Colonic mucosa (tissue), 4 donors: ENCODE measurements around the gene MEI1. TPM values are rescaled to one million over a fixed set of nuclear protein-coding genes. Genes with fewer than 3 reads are reported as not detected.

ENCODE experiments used
- DNase-seq: peaks from one replicate; pipeline ENCODE4 v3.0.0-alpha.2; 2020
- H3K27ac ChIP-seq: fragments of 200-600 bp; one replicate; pipeline ENCODE4 v1.8.0; 2021
- H3K27me3 ChIP-seq: fragments of 200-600 bp; one replicate; pipeline ENCODE4 v1.8.0; 2021
- H3K36me3 ChIP-seq: fragments of 200-600 bp; one replicate; pipeline ENCODE4 v1.8.0; 2021
- H3K4me1 ChIP-seq: fragments of 200-600 bp; one replicate; pipeline ENCODE4 v1.8.0; 2021; ENCODE audit warnings: mild to moderate bottlenecking
- H3K4me3 ChIP-seq: fragments of 200-600 bp; one replicate; pipeline ENCODE4 v1.8.0; 2021
- H3K9ac ChIP-seq, 2 donors: one replicate each; pipeline ENCODE4 v1.7.0; 2013; ENCODE audit warnings: control low read depth in 2 of 2, low read depth in 2 of 2, low read length in 2 of 2
- H3K9me3 ChIP-seq: fragments of 200-600 bp; one replicate; pipeline ENCODE4 v1.8.0; 2021
- CTCF ChIP-seq: fragments of 200-600 bp; IDR thresholded peaks from one replicate; pipeline ENCODE4 v1.8.0; 2022; ENCODE audit warnings: antibody characterized with exemption, mild to moderate bottlenecking
- intact Hi-C: fragments of 100-400 bp; cut with DNase I; formaldehyde crosslinking; loops from one replicate; pipeline ENCODE4 v1.14.1; 2022
- total RNA-seq, 2 donors: library from RNA; stranded (reverse); fragmentation: NEBNext Ultra II Directional in 1 of 2; extraction: Animal tissue kit (Norgen Biotek cat#: 25700) in 1 of 2; gene quantifications; one replicate each; pipeline ENCODE4 v1.2.1, GENCODE V29; 2021
- donor health status: healthy.
- donor health status: DM: no; HTN: no; CAD: no.
- donor health status: DM: no; HTN: no; CAD: no.

The MEI1 gene
- total RNA-seq, 2 donors from 2014 or later, result 1.8 to 1.9 TPM

DNA sequence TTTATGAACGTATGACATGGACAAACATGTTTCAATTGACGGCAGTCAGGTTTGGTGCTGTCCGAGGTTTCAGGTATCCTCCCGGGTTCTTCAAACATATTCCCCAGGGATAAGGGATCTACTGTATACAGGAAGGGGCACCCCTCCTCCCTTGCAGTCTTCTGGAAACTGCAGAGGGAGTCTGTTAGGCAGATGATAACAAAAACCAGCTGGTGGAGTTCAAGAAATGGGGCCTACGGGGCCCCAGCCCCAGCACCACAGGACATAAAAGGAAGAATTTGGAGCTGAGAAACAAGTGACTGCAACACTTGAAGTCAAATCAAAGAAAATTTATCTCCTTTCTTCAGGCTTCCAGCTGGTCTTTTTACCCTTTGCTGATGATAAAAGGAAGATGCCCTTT lies 42.7 kb upstream of the MEI1 start:
- H3K27ac ChIP-seq, result no peak overlapping the region
- H3K9ac ChIP-seq, result no peak overlapping the region
- intact Hi-C loops, result no loop called here
- no peaks in the 10 kb centered on the region for H3K4me1 ChIP-seq
- no peaks in the 10 kb centered on the region for H3K27me3 ChIP-seq
- no peak overlapping the region for H3K4me3 ChIP-seq
- peaks cover 53% of the 10 kb centered on the region for H3K36me3 ChIP-seq
- no peak for TF ChIP-seq CTCF
- no peak for DNase-seq
- H3K9me3 ChIP-seq, result no peaks in the 10 kb centered on the region

GRCh38 chr22:41657709-41658108 lies 41.6 kb upstream of the MEI1 start:
- intact Hi-C loops, result no loop called here
- no peak overlapping the region for H3K9ac ChIP-seq
- no peak overlapping the region for H3K4me3 ChIP-seq
- no peaks in the 10 kb centered on the region for H3K27me3 ChIP-seq
- no peaks in the 10 kb centered on the region for H3K9me3 ChIP-seq
- H3K4me1 ChIP-seq, result no peaks in the 10 kb centered on the region
- peaks cover 54% of the 10 kb centered on the region for H3K36me3 ChIP-seq
- no peak for DNase-seq
- no peak for TF ChIP-seq CTCF
- no peak overlapping the region for H3K27ac ChIP-seq

DNA sequence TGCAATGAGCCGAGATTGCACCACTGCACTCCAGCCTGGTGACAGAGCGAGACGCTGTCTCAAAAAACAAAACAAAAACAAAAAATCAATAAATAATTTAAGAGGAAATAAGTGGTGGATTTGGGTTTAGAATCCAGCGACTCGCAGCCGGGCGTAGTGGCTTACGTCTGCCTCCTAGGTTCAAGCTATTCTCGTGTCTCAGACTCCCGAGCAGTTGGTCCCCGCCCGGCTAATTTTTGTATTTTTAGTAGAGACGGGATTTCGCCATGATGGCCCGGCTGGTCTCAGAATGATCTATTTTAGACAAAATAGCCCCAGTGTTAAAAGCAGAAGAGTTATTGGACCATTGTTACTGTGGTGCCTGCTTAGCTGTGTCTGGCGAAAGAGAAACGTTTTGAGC lies 40.4 kb upstream of the MEI1 start:
- H3K27me3 ChIP-seq, result no peaks in the 10 kb centered on the region
- no peak overlapping the region for H3K4me3 ChIP-seq
- no peaks in the 10 kb centered on the region for H3K9me3 ChIP-seq
- no peak overlapping the region for H3K9ac ChIP-seq
- DNase-seq, result no peak
- H3K36me3 ChIP-seq, result peaks cover 54% of the 10 kb centered on the region
- H3K27ac ChIP-seq, result no peak overlapping the region
- no peaks in the 10 kb centered on the region for H3K4me1 ChIP-seq
- intact Hi-C loops, result no loop called here
- no peak for TF ChIP-seq CTCF

GRCh38 chr22:41659941-41660340 lies 39.4 kb upstream of the MEI1 start:
- Histone ChIP-seq H3K27me3 (no peaks in the 10 kb centered on the region), H3K9ac (no peak overlapping the region), H3K36me3 (peaks cover 48% of the 10 kb centered on the region), H3K9me3 (no peaks in the 10 kb centered on the region), H3K4me1 (no peaks in the 10 kb centered on the region), H3K27ac (no peak overlapping the region), H3K4me3 (no peak overlapping the region)
- intact Hi-C loops, result no loop called here
- TF ChIP-seq CTCF, result no peak
- DNase-seq, result no peak

DNA sequence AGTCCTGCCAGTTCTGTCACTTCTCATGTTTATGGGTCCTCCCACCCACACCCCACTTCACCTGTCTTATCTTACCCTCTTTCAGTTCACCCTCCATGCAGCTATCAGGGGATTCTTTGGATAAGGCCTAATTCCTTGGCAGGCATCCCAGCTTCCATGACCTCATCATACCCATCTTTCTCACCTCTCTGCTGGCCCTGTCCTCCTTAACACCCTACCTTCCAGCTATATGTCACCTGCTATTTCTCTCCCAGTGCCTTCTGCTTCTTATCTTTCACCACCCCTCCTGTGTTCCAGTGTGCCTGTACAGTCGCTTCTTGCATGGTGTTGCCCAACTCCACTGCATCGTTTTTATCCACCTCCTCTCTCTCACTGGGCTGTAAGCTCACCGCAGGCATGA lies 38.9 kb upstream of the MEI1 start:
- Histone ChIP-seq H3K4me1 (no peaks in the 10 kb centered on the region), H3K27ac (no peak overlapping the region), H3K9me3 (no peaks in the 10 kb centered on the region), H3K36me3 (peaks cover 46% of the 10 kb centered on the region), H3K27me3 (no peaks in the 10 kb centered on the region), H3K9ac (no peak overlapping the region), H3K4me3 (no peak overlapping the region)
- no peak for TF ChIP-seq CTCF
- no peak for DNase-seq
- intact Hi-C loops, result no loop called here

DNA sequence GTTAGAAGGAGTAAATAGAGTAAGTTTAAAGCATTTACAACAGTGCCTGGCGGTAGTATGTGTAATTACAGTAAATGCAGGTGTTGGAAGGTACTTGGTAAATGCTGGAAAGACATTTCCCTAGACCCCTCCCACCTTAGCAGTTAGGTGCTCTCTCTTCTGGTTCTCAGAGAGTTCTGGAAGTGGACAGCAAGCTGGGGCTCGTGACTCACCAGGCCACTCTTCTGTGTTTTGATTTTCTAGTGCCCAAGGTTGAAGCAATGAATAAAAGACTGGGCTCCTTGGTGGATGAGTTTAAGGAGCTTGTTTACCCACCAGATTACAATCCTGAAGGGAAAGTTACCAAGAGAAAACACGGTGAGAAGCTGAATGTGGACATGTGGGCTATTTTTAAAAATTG lies 38.2 kb upstream of the MEI1 start:
- H3K36me3 ChIP-seq, result peaks cover 46% of the 10 kb centered on the region
- H3K27me3 ChIP-seq, result no peaks in the 10 kb centered on the region
- no peak for DNase-seq
- TF ChIP-seq CTCF, result no peak
- H3K27ac ChIP-seq, result no peak overlapping the region
- H3K9me3 ChIP-seq, result no peaks in the 10 kb centered on the region
- no peak overlapping the region for H3K9ac ChIP-seq
- H3K4me3 ChIP-seq, result no peak overlapping the region
- no peaks in the 10 kb centered on the region for H3K4me1 ChIP-seq
- intact Hi-C loops, result no loop called here
